KMS-11 (cell line): ENCODE measurements around the gene PDE4D.

Source experiments
- H2AFZ ChIP-seq: fragments of 200-600 bp; sonication (generic); 2 replicates; pipeline ENCODE4 v1.6.1; 2016; ENCODE audit warnings: antibody characterized with exemption, mixed run types, low read depth
- H3K27ac ChIP-seq: fragments of 200-600 bp; sonication (generic); 2 replicates; pipeline ENCODE4 v1.6.1; 2016; ENCODE audit warnings: mild to moderate bottlenecking, mixed run types
- H3K27me3 ChIP-seq: fragments of 200-600 bp; sonication (generic); 2 replicates; pipeline ENCODE4 v1.6.1; 2017; ENCODE audit warnings: mild to moderate bottlenecking, low read depth, mixed run types, moderate library complexity; ENCODE audit not compliant: insufficient read depth
- H3K36me3 ChIP-seq: fragments of 200-600 bp; sonication (generic); 2 replicates; pipeline ENCODE4 v1.6.1; 2017; ENCODE audit warnings: mild to moderate bottlenecking, mixed run types; ENCODE audit not compliant: insufficient read depth
- H3K4me1 ChIP-seq: fragments of 200-600 bp; sonication (generic); 2 replicates; pipeline ENCODE4 v1.6.1; 2016; ENCODE audit warnings: mild to moderate bottlenecking, low read depth, mixed run types; ENCODE audit not compliant: poor library complexity, severe bottlenecking
- H3K4me2 ChIP-seq: fragments of 200-600 bp; sonication (generic); 2 replicates; pipeline ENCODE4 v1.7.0; 2016; ENCODE audit warnings: mild to moderate bottlenecking, mixed run types
- H3K4me3 ChIP-seq: fragments of 200-600 bp; sonication (generic); IDR thresholded peaks from 2 replicates; pipeline ENCODE4 v1.6.1; 2017; ENCODE audit warnings: low read depth, low read length, mixed read lengths; ENCODE audit not compliant: insufficient read depth
- H3K79me2 ChIP-seq: fragments of 200-600 bp; sonication (generic); 2 replicates; pipeline ENCODE4 v1.6.1; 2016; ENCODE audit warnings: low read depth, mixed run types; ENCODE audit not compliant: insufficient read depth
- H3K9ac ChIP-seq: fragments of 200-600 bp; sonication (generic); 2 replicates; pipeline ENCODE4 v1.6.1; 2016; ENCODE audit warnings: mild to moderate bottlenecking, mixed run types
- H4K20me1 ChIP-seq: fragments of 200-600 bp; sonication (generic); 2 replicates; pipeline ENCODE4 v1.6.1; 2016; ENCODE audit warnings: mild to moderate bottlenecking, mixed run types; ENCODE audit not compliant: insufficient read depth
- CTCF ChIP-seq: fragments of 200-600 bp; sonication (generic); conservative IDR thresholded peaks from 2 replicates; pipeline ENCODE4 v1.6.1; 2017; ENCODE audit warnings: low read depth, mild to moderate bottlenecking, antibody characterized with exemption, low read length, moderate library complexity, mixed read lengths

The PDE4D gene

GRCh38 chr5:59216841-59217240, 676.7 kb downstream of the PDE4D start:
- H3K79me2 ChIP-seq: no peaks in the 10 kb centered on the region
- no peak overlapping the region for H3K4me2 ChIP-seq

GRCh38 chr5:59212596-59212995, 680.9 kb downstream of the PDE4D start:
- no peak overlapping the region for H3K9ac ChIP-seq
- no peaks in the 10 kb centered on the region for H4K20me1 ChIP-seq
- no peak overlapping the region for H3K4me2 ChIP-seq
- H3K36me3 ChIP-seq: no peaks in the 10 kb centered on the region
- no peak overlapping the region for H3K27ac ChIP-seq
- no peak overlapping the region for H3K4me3 ChIP-seq
- H3K4me1 ChIP-seq: no peaks in the 10 kb centered on the region
- no peak overlapping the region for H2AFZ ChIP-seq
- H3K79me2 ChIP-seq: no peaks in the 10 kb centered on the region
- no peak for TF ChIP-seq CTCF
- H3K27me3 ChIP-seq: no peaks in the 10 kb centered on the region

More at GRCh38 chr5:59216841-59217240, 676.7 kb downstream of the PDE4D start:
- Histone ChIP-seq H4K20me1 (no peaks in the 10 kb centered on the region), H3K4me1 (no peaks in the 10 kb centered on the region), H3K27ac (no peak overlapping the region), H3K4me3 (no peak overlapping the region), H3K9ac (no peak overlapping the region), H2AFZ (no peak overlapping the region), H3K36me3 (no peaks in the 10 kb centered on the region), H3K27me3 (no peaks in the 10 kb centered on the region)
- no peak for TF ChIP-seq CTCF

GRCh38 chr5:59209758-59210359, 683.7 kb downstream of the PDE4D start:
- TF ChIP-seq CTCF: no peak
- no peaks in the 10 kb centered on the region for H3K4me1 ChIP-seq
- H3K36me3 ChIP-seq: no peaks in the 10 kb centered on the region
- H3K4me2 ChIP-seq: no peak overlapping the region
- no peak overlapping the region for H3K9ac ChIP-seq
- no peak overlapping the region for H3K27ac ChIP-seq
- no peak overlapping the region for H2AFZ ChIP-seq
- no peaks in the 10 kb centered on the region for H3K27me3 ChIP-seq
- H3K4me3 ChIP-seq: no peak overlapping the region
- H3K79me2 ChIP-seq: no peaks in the 10 kb centered on the region
- H4K20me1 ChIP-seq: no peaks in the 10 kb centered on the region

DNA sequence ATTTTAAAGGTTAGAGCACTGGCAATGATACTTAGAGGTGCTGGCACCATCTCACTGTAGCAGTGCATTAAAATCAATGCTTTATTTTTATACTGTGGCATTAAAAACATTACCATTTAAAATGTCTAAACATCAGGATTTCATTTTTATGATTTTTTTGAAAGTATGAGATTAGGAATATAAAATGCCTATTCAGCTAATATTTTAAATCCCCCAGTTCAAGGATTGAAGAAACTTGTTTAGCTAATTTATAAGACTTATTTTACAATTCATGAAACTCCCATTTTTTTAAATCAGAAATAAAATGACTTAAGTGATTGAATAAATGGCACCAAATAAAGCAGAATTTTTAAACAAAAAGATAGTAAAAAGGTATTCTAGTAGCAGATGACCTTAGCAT, 685.1 kb downstream of the PDE4D start:
- Histone ChIP-seq H3K4me2 (no peak overlapping the region), H3K4me3 (no peak overlapping the region), H4K20me1 (no peaks in the 10 kb centered on the region), H3K4me1 (no peaks in the 10 kb centered on the region), H3K27ac (no peak overlapping the region), H2AFZ (no peak overlapping the region), H3K27me3 (no peaks in the 10 kb centered on the region), H3K9ac (no peak overlapping the region), H3K79me2 (no peaks in the 10 kb centered on the region), H3K36me3 (no peaks in the 10 kb centered on the region)
- TF ChIP-seq CTCF: no peak
